Kidney capillary endothelial cell (primary cell): Measurements from ENCODE around the gene NEMP2.

Source experiments
- DNase-seq: peaks from one replicate; pipeline ENCODE4 v3.0.0-alpha.2; 2018; ENCODE audit warnings: low spot score

Gene NEMP2

DNA sequence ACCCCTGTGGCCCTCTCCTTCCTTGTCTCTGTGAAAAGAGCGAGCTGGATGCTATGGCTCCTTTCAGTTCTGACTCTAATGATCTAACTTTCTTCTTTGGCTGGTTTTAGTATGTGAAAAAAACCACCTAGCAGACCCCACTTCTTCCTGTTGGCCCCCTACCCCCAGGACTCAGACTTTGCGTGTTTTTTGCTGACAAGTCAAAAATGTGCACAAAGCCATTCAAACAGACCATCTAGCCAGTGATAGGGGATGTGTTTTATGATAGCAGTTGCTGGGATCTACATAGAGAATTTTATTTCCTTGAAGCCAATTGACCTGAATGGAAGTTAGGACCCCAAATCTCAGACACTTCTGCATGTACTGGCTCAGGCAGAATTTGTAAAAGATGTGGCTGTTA lies 77.3 kb downstream of the NEMP2 start:
- DNase-seq = no peak

DNA sequence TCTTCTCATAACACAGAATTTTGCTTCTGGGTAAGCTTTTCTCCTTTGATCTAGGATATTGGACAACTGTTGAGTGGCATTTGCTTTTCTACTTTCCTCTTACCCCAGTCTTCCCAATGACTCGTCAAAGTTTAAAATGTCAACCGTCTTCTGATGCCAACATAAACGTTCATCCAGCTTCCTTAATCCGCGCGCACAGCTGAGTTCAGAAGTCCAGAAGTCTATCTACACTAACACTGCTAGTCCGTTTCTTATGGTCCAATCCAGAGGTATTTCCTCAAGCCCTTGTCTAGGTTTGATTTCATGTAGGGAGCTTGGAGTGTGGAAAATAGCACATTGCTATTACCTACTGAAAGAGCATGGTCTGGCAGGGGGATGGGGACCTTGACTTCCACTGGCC lies 77.7 kb downstream of the NEMP2 start:
- no peak for DNase-seq

DNA sequence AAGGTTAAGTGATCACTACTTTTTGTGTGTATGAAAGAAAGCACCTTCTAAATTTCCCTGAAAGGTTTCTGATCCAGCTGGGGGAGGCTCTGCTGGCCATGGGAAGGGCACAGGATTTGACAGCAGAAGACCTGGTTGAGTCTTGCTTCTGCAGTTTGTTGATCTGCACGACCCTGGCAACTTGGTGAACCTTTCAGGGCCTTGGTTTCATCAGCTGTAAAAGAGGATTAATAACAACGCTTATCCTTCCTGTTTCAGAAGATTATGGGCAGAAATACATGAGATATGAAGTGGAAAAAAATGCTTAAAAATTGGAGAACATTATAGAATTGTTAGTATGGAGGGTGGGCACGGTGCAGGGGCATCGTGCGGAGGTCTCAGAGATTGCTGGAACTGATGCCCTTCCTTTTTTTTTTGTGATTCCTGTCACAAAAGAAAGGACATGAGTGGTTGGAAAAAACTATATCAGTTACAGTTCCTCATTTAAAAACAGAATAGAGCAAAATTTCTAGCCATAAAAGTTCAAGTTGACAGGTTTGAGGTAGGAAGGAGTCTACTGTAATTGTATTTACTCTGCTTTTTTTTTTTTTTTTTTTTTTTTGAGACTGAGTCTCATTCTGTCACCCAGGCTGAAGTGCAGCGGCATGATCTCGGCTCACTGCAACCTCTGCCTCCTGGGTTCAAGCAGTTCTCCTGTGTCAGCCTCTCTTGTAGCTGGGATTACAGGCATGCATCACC lies 79.0 kb downstream of the NEMP2 start:
- DNase-seq = no peak

DNA sequence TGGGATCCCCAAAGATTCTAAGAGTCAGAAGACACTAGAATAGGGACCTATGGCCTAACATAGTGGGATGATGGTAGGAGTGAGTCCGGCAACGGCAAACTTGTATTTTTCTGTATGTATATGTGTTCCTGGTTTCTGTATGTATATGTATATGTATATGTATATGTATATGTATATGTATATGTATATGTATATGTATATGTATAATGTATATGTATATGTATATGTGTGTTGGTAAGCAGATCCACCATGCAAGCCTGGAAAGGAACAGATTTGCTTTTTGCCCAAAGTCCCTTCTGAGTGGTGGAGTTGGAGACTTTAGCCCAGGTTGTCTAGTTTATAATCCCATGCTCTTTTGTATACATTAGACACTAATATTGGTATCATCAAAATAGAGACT lies 79.7 kb downstream of the NEMP2 start:
- DNase-seq = no peak
